Daoy (cell line): ENCODE data around the gene ZNF322. TPM values are rescaled to one million over a fixed set of nuclear protein-coding genes. Genes with fewer than 3 reads are reported as not detected.

Experiments used
- DNase-seq: peaks from one replicate; pipeline ENCODE4 v3.0.0-alpha.2; 2015; ENCODE audit warnings: low read depth
- total RNA-seq: library from RNA; depleted of rRNA; stranded (reverse); fragments of >200 nt; shearing (Covaris generic); gene quantifications from 2 replicates; pipeline ENCODE4 v1.2.3, GENCODE V29; 2014

ZNF322 gene
- total RNA-seq, 1 experiment from 2014 or later, result 19.6 TPM

- DNase-seq, result no peak
These were observed 45.6 kb downstream of the ZNF322 start for GRCh38 chr6:26613689-26614683.

- DNase-seq, result no peak
These were observed 46.3 kb downstream of the ZNF322 start for GRCh38 chr6:26613201-26613600.

DNA sequence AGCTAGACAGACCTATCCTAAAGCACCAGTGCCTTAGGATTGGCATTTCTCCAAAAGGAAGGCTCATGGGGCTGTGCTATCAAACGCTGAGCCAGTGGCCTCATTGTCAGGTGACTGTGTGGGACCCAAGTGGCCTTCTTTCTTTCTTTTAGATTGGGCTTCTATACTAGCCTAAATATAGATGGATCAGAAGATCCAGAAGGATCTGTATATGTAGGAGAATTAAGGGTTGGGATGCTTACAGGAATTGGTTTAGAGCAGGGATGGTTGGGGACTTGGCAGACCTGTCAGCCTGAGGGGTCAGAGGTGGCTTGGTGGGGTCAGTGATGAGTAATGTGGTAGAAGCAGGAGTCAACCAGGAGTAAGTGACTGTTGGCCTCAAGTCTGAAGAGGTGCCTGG is 47.9 kb downstream of the ZNF322 start:
- no peak for DNase-seq

GRCh38 chr6:26609463-26609862 is 50.1 kb downstream of the ZNF322 start:
- no peak for DNase-seq

GRCh38 chr6:26607434-26608230 is 51.9 kb downstream of the ZNF322 start:
- peak; percentile 63 for DNase-seq

- no peak for DNase-seq
These were observed 54.7 kb downstream of the ZNF322 start for GRCh38 chr6:26604797-26605196.

- no peak for DNase-seq
These were observed 55.5 kb downstream of the ZNF322 start for GRCh38 chr6:26604026-26604425.

- DNase-seq, result no peak
These were observed 57.3 kb downstream of the ZNF322 start for GRCh38 chr6:26602262-26602661.

DNA sequence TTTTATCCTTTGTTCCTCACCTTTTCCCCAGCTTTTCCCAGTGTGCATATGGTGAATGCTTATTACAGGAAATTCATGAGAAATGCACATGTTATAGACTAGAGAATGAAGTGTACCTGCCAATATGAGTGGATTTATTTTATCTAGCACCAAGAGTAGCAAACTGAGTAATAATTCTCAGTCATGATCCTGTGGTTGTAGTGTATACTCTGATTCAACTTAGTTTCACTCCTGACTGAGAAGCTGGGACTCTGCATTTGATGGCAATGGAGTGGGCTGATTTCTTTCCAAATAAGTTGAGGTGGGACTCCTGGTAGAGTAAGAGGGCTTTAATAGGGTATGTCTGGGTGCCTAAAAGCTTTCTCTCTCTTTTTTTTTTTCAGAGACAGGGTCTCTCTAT is 58.8 kb downstream of the ZNF322 start:
- DNase-seq, result no peak

DNA sequence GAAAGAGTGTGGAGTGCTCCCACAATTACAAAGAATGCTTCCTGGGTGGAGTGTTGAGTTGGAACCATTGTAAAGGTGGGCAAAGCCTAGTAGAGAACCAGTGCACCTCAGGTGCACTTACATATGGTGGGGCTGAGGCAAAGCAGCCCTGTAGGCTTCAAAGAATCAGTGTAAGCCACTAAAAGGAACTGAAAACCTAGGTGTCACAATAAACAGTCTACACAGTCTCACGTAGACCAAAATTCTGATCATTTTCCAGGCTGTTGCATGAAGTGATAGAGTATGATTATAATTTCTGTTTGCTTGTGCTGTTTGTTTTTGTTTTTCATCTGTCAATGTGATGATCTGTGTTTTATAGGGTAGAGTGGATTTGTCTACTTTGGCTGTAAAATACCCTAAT is 60.0 kb downstream of the ZNF322 start:
- DNase-seq, result no peak

DNA sequence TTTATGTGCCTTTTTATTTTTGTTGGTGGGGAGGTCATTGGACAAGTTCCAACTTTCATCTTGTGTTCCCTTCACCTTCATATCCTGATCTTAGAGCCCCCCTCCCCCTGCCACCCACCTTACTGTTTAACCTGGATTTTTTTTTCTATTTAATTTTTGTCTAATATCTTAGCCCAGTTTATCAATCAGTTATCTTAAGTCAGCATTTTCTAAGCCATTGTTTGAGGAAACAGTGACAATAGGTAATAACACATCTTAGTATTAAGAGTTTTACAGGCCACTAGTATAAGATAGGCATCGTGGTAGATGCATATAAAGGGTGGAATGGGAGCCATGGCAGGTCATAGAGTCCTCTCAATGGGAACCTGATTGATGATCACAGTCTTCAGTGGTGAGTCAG is 60.4 kb downstream of the ZNF322 start:
- no peak for DNase-seq

- no peak for DNase-seq
These were observed 61.3 kb downstream of the ZNF322 start for GRCh38 chr6:26598267-26598666.

GRCh38 chr6:26597821-26598220 is 61.7 kb downstream of the ZNF322 start:
- DNase-seq, result no peak

- DNase-seq, result no peak
These were observed 62.2 kb downstream of the ZNF322 start for GRCh38 chr6:26597389-26597766.

DNA sequence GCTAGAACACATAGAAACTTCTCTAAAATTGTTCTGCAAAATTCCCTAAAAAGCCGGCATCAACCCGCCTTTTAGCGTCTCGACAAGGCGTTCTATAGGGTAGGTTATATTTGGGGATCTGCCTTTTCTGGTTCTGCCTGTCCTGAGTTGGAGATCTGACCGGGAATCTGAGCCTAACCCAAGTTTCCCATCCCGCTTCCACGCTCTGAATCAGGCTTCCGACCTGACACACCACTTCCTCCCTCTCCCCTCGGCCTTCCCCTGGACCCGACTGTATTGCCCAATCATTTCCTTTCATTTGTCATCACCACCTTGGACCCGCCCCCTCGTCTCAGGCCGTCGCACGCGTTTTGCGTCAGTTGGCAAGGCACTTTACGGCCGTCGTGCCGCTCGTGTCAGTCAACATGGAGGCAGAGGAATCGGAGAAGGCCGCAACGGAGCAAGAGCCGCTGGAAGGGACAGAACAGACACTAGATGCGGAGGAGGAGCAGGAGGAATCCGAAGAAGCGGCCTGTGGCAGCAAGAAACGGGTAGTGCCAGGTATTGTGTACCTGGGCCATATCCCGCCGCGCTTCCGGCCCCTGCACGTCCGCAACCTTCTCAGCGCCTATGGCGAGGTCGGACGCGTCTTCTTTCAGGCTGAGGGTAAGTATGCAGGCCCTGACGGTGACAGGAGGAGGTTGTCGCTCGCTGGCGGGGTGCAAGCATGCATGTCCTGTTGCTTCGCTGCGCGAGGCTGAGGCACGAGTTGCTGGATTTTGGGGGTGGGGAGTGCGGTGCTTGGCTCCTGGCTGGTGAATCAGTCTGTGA is 62.8 kb downstream of the ZNF322 start, which contains the start of gene ABT1:
Gene ABT1, plus strand, starts transcription at position 375 of the 810 bp plus-strand sequence. Its CDS starts 30 bp downstream, at position 405.
- peak; percentile 100 for DNase-seq

GRCh38 chr6:26595669-26596269 is 63.8 kb downstream of the ZNF322 start:
- DNase-seq, result peak; percentile 94

GRCh38 chr6:26594730-26595632 is 64.6 kb downstream of the ZNF322 start:
- peak; percentile 87 for DNase-seq

DNA sequence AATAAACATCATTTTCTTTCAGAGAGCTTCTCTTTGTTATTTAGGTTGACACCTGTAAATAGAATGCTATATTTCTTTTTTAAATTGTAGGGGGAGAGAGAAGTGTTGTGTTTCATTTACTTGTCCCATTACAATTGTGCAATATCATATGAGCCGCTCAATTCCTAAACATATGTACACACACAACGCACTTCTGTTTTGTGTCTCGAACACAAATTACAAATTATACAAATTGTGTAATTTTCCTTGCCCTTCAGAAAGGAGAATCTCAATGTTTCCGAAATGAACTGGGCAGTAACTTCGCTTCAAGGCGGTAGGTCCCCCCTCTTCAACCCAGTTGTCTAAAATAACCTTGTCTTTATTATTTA is 65.4 kb downstream of the ZNF322 start:
- DNase-seq, result no peak

DNA sequence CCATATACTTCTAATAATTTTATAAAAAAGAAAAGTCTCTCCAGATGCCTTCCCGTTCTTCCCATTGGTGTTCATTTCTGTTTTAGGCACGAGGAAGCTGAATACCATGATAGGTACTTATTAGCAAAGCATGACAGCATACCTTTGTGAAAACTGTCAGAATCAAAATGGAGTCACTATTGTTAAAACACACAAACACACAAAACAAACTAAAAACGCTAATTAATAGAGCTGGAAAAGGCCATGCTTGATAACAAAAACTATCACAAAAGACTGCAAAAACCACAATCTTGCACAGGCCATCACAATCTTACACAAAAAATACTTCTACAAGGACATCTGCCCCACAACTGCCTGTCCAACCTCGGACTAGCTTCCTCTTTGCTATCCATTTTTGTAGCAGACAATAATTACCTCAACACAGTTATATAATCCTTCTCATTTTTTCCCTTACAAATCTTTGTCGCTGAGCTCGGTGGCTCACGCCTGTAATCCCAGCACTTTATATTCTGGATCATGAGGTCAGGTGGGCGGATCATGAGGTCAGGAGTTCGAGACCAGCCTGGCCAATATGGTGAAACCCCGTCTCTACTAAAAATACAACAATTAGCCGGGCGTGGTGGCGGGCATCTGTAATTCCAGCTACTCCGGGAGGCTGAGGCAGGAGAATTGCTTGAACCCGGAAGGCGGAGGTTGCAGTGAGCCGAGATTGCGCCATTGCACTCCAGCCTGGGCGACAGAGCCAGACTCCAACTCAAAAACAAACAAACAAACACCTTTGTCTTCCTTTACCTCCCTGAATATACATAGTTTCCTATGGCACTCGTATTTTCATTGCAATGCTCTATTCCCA is 66.0 kb downstream of the ZNF322 start:
- DNase-seq, result no peak
